Lung microvascular endothelial cell (primary cell): ENCODE measurements around the gene ANKLE1. TPM values are rescaled to one million over a fixed set of nuclear protein-coding genes. Genes with fewer than 3 reads are reported as not detected.

ENCODE experiments used
- DNase-seq, 2 donors: peaks; one replicate each; pipeline versions ENCODE4 v3.0.0 to v3.0.0-alpha.2; 2010; ENCODE audit warnings: low read depth in 2 of 2
- total RNA-seq: library from RNA; depleted of rRNA; stranded (reverse); fragments of >200 nt; gene quantifications from 2 replicates; pipeline ENCODE4 v1.2.1, GENCODE V29; 2014

Gene ANKLE1
- total RNA-seq, 1 donor from 2014 or later: 0.20 TPM

GRCh38 chr19:17305517-17306284 is 24.0 kb downstream of the ANKLE1 start, which contains the start of gene MRPL34:
Gene MRPL34, plus strand, starts transcription at chr19:17305872. Its CDS starts 21 bp downstream, at chr19:17305893.
- DNase-seq: peak; percentile 98 to 99

- DNase-seq: no peak
Measured at GRCh38 chr19:17306285-17306714, 24.6 kb downstream of the ANKLE1 start.

- no peak for DNase-seq
Measured at GRCh38 chr19:17307876-17308377, 26.2 kb downstream of the ANKLE1 start.

- peak; percentile 100 for DNase-seq
Measured at GRCh38 chr19:17309198-17309964, 27.7 kb downstream of the ANKLE1 start, which contains the start of gene DDA1. Gene DDA1, plus strand, starts transcription at chr19:17309563. Its CDS starts 92 bp downstream, at chr19:17309655.

- peak in 1 of 2 donors; percentile 48 for DNase-seq
Measured at GRCh38 chr19:17309965-17310461, 28.3 kb downstream of the ANKLE1 start.

GRCh38 chr19:17311455-17312188 is 29.9 kb downstream of the ANKLE1 start:
- peak in 1 of 2 donors; percentile 60 for DNase-seq

- no peak for DNase-seq
Measured at GRCh38 chr19:17312189-17313113, 30.8 kb downstream of the ANKLE1 start.

GRCh38 chr19:17314007-17314593 is 32.4 kb downstream of the ANKLE1 start:
- no peak for DNase-seq

GRCh38 chr19:17318966-17319365 is 37.3 kb downstream of the ANKLE1 start:
- peak in 1 of 2 donors; percentile 59 for DNase-seq

GRCh38 chr19:17319473-17320238 is 38.0 kb downstream of the ANKLE1 start:
- DNase-seq: no peak

- DNase-seq: no peak
Measured at GRCh38 chr19:17320435-17320834, 38.7 kb downstream of the ANKLE1 start.

- DNase-seq: no peak
Measured at GRCh38 chr19:17321655-17322489, 40.2 kb downstream of the ANKLE1 start.

- DNase-seq: no peak
Measured at GRCh38 chr19:17322854-17323253, 41.2 kb downstream of the ANKLE1 start.

- no peak for DNase-seq
Measured at GRCh38 chr19:17323300-17323963, 41.7 kb downstream of the ANKLE1 start.

- no peak for DNase-seq
Measured at GRCh38 chr19:17323964-17324332, 42.2 kb downstream of the ANKLE1 start.

- DNase-seq: no peak
Measured at GRCh38 chr19:17324357-17325114, 42.8 kb downstream of the ANKLE1 start.

- DNase-seq: no peak
Measured at GRCh38 chr19:17325133-17325532, 43.4 kb downstream of the ANKLE1 start.
